HG03342 (cell line): Measurements from ENCODE around the gene KCNMA1.
"Not testable (repeated sequence)": the region's sequence is repeated elsewhere in the genome, so short reads cannot be mapped to it uniquely, and the experiment has no call there.

Source experiments
- ATAC-seq: cut with Tn5 transposase; IDR thresholded peaks from one replicate; pipeline ENCODE4 v1.9.1; 2021; ENCODE audit warnings: mild to moderate bottlenecking, moderate library complexity; ENCODE audit not compliant: unreplicated experiment

The KCNMA1 gene

GRCh38 chr10:77608281-77608680, 29.3 kb downstream of the KCNMA1 start:
- ATAC-seq: no peak

GRCh38 chr10:77606751-77607150, 30.9 kb downstream of the KCNMA1 start:
- ATAC-seq: no peak

- no peak for ATAC-seq
Observed at GRCh38 chr10:77605466-77605865, 32.1 kb downstream of the KCNMA1 start.

- ATAC-seq: no peak
Observed at GRCh38 chr10:77604941-77605351, 32.7 kb downstream of the KCNMA1 start.

- ATAC-seq: no peak
Observed at GRCh38 chr10:77604063-77604462, 33.5 kb downstream of the KCNMA1 start.

- no peak for ATAC-seq
Observed at GRCh38 chr10:77603534-77603927, 34.1 kb downstream of the KCNMA1 start.

- no peak for ATAC-seq
Observed at GRCh38 chr10:77602913-77603533, 34.6 kb downstream of the KCNMA1 start.

GRCh38 chr10:77602231-77602912, 35.2 kb downstream of the KCNMA1 start:
- ATAC-seq: no peak

- ATAC-seq: no peak
Observed at GRCh38 chr10:77601488-77601887, 36.1 kb downstream of the KCNMA1 start.

GRCh38 chr10:77600640-77601039, 37.0 kb downstream of the KCNMA1 start:
- ATAC-seq: no peak

- ATAC-seq: no peak
Observed at GRCh38 chr10:77599651-77600050, 38.0 kb downstream of the KCNMA1 start.

- ATAC-seq: no peak
Observed at GRCh38 chr10:77598606-77599005, 39.0 kb downstream of the KCNMA1 start.

GRCh38 chr10:77597560-77597959, 40.0 kb downstream of the KCNMA1 start:
- no peak for ATAC-seq

GRCh38 chr10:77594471-77594783, 43.2 kb downstream of the KCNMA1 start:
- no peak for ATAC-seq

- ATAC-seq: no peak
Observed at GRCh38 chr10:77593771-77594470, 43.7 kb downstream of the KCNMA1 start.

GRCh38 chr10:77592946-77593636, 44.5 kb downstream of the KCNMA1 start:
- ATAC-seq: no peak

GRCh38 chr10:77592510-77592909, 45.1 kb downstream of the KCNMA1 start:
- no peak for ATAC-seq

- no peak for ATAC-seq
Observed at GRCh38 chr10:77591238-77591880, 46.2 kb downstream of the KCNMA1 start.

- ATAC-seq: no peak
Observed at GRCh38 chr10:77590344-77591237, 47.0 kb downstream of the KCNMA1 start.

- ATAC-seq: not testable (repeated sequence)
Observed at GRCh38 chr10:77589703-77590102, 47.9 kb downstream of the KCNMA1 start.
